ENCODE measurements around the gene CRHR1.

The CRHR1 gene

DNA sequence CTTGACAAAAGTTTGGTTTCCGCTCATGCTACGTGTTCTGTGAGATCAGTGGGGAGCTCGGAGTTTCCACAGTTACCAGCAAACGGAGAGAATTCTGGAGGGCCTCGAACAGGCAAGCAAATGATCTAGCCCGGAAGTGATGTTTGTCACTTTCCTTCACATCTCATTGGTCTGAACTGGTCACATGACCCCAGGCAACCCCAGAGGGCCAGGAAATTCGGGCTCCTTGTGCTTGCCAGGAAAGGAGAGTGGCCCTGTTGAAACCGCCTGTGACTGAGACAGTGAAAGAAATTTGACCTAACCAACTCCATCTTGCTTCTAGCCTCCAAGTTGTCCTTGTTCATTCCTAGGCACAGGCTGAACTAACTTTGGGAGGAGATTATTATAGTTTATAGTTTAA lies 83.6 kb downstream of the CRHR1 start:
- peak; percentile 4 for DNase-seq (ENCODE audit: low read depth)

DNA sequence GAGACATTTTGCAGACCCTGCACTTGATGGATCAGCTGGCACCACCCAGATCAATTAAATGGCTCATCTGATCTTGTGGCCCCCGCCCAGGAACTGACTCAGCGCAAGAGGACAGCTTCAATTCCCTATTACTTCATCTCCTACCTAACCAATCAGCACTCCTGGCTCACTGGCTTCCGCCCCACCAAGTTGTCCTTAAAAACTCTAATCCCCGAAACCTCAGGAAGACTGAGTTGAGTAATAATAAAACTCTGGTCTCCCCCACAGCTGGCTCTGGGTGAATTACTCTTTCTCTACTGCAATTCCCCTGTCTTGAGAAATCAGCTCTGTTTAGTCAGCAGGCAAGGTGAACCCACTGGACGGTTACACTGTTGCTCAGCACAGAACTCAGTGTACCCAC lies 84.2 kb downstream of the CRHR1 start:
- DNase-seq (ENCODE audit: low read depth) = no peak

DNA sequence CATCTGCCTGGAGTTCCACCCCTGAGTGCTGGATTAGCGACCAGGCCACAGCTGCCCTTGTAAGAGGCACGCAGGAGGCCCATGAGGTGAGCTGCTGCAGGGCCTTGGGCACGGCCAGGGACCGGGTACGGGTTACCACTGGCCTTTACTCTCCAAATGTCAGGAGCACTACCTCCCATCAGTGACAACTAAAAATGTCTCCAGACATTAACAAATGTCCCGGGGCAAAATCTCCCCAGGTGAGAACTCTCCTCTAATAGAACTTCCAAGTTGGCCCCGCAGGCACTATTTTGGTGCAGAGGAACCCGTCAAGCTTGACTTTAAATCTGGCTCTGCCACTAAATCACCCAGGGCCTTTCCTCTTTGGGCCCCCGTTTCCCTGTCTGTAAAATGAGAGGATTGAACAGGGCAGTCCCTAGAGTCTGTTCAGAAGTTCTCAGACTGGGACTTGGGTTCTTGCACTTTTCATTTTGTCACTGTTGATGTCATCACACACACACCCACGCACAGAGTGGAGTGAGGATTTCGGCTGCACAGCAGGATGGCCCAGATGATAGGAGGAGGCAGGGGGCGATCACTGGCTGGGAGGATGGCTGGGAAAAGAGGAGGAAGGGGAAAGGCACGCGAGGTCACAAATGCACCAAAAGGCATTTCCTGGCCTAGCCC lies 85.7 kb downstream of the CRHR1 start:
- DNase-seq (ENCODE audit: low read depth) = no peak

DNA sequence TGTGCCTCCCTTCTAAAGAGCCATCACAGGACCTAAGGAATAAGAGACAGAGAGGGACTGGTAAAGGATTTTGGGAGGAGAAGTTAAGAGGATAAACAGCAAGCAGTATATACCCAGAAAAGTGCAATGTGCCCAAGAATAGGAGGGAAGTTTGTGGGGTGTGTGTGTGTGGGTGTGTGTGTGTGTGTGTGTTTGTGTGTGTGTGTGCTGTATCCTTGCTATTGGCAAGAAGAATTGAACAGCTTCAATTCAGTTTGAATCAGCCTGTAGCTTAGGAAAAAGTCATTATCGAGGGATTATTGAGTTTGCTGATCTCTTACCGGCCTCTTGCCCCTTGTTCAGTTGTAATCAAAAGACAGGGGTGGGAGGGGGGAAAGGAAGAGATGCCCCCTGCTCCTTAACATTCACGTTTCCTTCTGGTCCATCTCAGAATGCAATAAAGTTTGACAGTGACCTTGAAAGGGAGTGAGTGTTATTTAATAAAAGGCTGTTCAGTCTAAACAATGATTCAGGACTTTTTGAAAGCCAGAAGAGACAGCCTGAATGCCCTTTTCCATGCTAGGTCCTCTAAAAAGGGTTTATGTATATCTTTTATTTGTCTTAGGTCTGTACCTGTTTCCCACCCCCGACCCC lies 86.3 kb downstream of the CRHR1 start:
- no peak for DNase-seq (ENCODE audit: low read depth)

DNA sequence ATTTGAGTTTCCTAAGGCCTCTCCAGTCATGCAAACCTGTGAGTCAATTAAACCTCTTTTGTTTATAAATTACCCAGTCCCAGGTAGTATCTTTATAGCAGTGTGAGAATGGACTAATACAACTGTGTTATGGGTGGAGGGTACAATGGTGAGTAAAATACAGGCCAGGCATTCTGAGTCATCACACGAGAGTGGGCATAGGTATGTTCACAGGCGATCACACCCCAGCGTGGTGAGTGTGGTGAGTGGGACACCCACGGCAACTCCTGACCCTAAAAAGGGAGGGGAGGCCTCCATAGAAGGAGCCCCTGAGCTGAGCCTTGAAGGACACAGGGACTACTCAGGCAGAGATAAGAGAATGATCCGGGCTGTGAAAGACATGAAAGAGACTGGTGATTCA lies 87.6 kb downstream of the CRHR1 start:
- DNase-seq (ENCODE audit: low read depth) = no peak

DNA sequence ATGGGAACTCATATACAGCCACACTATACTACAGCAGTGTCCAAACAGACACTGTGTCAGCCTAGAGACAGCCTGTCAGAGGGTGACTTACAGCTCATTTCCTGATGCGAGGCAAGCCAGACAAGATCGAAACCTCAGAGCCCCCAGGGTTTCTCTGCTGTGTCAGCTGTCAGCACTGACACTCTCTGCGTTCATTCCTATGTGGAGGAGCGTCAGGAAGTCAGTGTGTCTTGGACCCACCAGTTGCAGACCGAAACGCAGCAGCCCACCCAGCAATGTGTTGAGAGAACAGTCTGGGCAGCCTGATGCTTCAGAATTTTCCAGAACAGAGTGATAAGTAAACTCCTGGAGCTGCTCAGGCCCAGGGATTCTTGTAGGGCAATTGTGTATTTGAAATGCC lies 89.6 kb downstream of the CRHR1 start:
- no peak for DNase-seq (ENCODE audit: low read depth)

DNA sequence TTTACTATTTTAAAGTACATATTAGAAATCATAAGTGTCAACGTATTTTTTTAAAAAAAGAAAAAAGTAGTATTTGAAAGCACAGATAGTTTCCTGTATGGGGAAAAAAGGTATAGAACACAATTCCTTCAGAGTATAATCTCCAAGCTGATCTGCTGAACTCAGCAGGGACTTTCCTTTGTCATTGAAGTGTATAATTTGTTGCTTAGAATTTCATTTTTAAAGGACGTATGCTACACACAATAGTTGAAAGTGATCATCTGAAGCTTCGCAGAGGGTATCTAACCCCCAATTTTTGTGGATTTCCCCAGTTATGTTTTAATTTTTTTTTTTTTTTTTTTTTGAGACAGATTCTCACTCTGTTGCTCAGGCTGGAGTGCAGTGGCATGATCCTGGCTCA lies 90.0 kb downstream of the CRHR1 start:
- no peak for DNase-seq (ENCODE audit: low read depth)

DNA sequence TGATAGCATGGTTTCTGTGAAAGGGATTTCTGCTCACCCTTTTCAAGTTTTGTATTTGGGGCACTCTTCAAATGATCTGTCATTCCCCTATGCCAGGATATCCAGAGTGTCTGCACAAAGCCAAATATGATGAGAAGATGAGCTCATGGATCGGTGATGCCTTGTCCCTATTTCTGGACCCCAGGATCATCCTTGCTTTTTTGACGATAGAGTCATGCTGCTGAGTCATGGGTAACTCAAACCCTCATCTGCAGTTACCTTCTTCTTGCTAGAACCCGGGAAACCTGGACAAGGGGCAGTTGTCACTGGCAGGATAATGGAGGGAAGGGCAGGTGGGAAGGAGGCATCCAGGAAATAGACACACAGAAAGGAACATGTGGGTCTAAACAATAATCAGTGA lies 92.4 kb downstream of the CRHR1 start:
- DNase-seq (ENCODE audit: low read depth) = no peak

DNA sequence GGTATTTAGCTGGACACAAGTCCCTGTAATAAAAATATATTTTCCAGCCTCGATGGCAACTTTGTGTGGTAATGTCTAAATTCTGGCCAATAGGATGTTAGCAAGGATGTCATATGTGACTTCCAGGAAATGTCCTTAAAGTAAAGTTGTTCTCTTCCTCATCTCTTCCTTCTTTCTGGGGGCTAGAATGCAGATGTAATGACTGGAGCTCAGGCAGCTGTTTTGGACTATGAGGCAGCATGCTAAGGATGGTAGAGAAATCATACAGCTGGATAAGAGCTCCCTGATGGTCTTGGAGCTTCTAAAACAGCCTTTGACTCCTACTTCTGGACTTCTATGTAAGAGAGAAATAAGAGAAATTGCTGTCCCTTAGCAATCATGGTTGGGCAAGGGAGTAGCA lies 93.3 kb downstream of the CRHR1 start:
- no peak for DNase-seq (ENCODE audit: low read depth)

DNA sequence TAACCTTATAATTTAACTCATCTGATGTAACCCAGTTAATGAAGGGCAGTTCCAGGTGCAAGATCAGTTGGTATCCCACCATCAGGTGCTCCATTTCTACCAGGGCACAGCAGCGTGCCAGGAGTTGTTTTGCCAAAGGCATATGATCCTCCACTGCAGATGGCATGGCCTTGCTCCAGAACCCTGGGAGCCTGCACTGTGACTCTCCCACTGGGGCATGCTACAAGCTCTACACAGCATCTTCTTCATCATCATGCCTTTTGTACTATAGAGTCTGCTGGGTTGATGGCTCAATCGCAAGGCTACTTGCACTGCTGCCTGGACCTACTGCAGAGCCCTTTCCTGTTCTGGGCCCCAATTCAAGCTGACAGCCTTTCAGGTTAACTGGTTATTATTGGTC lies 98.9 kb downstream of the CRHR1 start:
- no peak for DNase-seq (ENCODE audit: low read depth)

All from CMK (cell line).